Left cardiac atrium (tissue), 2 donors: ENCODE data around the gene PFKFB3. TPM values are rescaled to one million over a fixed set of nuclear protein-coding genes. Genes with fewer than 3 reads are reported as not detected.

Experiments used
- total RNA-seq, 2 donors: library from RNA; stranded (reverse); fragmentation: NEBNext Ultra II Directional; extraction: Animal tissue kit (Norgen Biotek cat#: 25700); gene quantifications; one replicate each; pipeline ENCODE4 v1.2.1, GENCODE V29; 2021
- donor health status: DM: no; HTN: yes; CAD: no; lungs with severe emphysema.
- donor health status: DM: yes; HTN: yes; CAD: no.

PFKFB3 gene
- total RNA-seq, 2 donors from 2014 or later = 30.7 to 56.1 TPM

Other genes with a start within 250 kb of the PFKFB3 start
- 10 to 100 TPM; 10.9 to 15.7 TPM for gene IL15RA, start 225.4 kb upstream of the PFKFB3 start, total RNA-seq
- gene IL2RA, start 140.6 kb upstream of the PFKFB3 start, total RNA-seq = 1 to 10 TPM; 2.7 to 6.3 TPM
- 10 to 100 TPM; 58.6 to 80.3 TPM for gene RBM17, start 113.9 kb upstream of the PFKFB3 start, total RNA-seq